Measurements from ENCODE around the gene VCL.

DNA sequence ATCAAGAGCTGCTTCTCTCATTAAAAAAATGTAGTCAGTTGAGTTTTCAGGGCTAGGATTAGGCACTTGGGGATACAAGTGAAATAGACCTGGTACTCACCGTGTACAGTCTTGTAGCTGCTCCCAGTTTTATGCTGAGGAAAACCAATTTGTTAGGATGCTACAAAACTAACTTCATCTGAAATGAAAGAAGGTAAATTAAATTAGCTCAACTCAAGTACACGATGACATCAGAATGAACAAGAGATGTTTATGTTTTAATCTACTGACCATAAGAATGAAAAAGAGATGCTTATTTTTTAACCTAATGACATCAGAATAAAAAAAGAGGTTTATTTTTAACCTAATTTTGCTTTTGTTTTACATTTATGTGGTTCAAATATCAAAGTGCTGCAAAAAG is 79.0 kb downstream of the VCL start:
- TF ChIP-seq GATA2 (IDR thresholded peaks at IDR 0.05; ENCODE audit: low read depth, low read length) (no peak), GATA3 (IDR thresholded peaks at IDR 0.05; ENCODE audit: low read depth, low read length) (no peak)

Data from SH-SY5Y (cell line).